ENCODE results near the gene PITRM1. TPM values are rescaled to one million over a fixed set of nuclear protein-coding genes. Genes with fewer than 3 reads are reported as not detected.

PITRM1 gene
- total RNA-seq, 6 donors from 2014 or later = 63.4 to 216 (median 77.5) TPM

- Histone ChIP-seq H3K4me3 (no peak overlapping the region), H3K27me3 (no peaks in the 10 kb centered on the region), H3K4me1 (no peaks in the 10 kb centered on the region), H3K36me3 (peaks cover 58 to 100% (median 93%) of the 10 kb centered on the region in 4 donors), H3K9me3 (no peaks in the 10 kb centered on the region), H3K27ac (no peak overlapping the region)
- ATAC-seq (ENCODE audit: low FRiP score in 2 of 2) (no peak), DNase-seq (no peak)
- WGBS, 2 donors = 96 to 97% methylated on average over 8 of the region's 8 CpGs
- TF ChIP-seq POLR2A (IDR thresholded peaks at IDR 0.05) = no peak
- TF ChIP-seq EP300 (IDR thresholded peaks at IDR 0.05) = no peak
- TF ChIP-seq, protein P1, sequence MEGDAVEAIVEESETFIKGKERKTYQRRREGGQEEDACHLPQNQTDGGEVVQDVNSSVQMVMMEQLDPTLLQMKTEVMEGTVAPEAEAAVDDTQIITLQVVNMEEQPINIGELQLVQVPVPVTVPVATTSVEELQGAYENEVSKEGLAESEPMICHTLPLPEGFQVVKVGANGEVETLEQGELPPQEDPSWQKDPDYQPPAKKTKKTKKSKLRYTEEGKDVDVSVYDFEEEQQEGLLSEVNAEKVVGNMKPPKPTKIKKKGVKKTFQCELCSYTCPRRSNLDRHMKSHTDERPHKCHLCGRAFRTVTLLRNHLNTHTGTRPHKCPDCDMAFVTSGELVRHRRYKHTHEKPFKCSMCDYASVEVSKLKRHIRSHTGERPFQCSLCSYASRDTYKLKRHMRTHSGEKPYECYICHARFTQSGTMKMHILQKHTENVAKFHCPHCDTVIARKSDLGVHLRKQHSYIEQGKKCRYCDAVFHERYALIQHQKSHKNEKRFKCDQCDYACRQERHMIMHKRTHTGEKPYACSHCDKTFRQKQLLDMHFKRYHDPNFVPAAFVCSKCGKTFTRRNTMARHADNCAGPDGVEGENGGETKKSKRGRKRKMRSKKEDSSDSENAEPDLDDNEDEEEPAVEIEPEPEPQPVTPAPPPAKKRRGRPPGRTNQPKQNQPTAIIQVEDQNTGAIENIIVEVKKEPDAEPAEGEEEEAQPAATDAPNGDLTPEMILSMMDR (IDR thresholded peaks at IDR 0.05) = no peak
- no peak for TF ChIP-seq POLR2AphosphoS5 (IDR thresholded peaks at IDR 0.05)
Observed at GRCh38 chr10:3146289-3146688, 26.3 kb downstream of the PITRM1 start.

DNA sequence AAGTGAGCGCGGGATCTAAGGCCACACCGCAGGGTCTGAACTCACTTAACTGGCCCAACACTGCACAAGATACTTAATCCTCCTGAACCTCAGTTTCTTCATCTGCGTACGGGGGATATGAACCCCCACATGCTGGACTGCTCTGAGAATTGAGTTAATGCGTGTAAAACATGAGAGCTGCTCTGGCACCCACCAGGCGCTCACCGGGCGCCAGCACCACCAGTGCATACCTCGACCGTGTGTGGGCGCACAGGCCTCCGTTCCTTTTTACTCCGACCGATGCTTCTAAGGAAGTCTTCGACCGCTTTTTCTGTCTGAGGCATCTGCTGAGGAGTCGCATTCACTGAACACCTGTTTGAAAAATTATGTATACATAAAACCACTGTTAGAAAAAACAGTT is 27.2 kb downstream of the PITRM1 start:
- Histone ChIP-seq H3K36me3 (peaks cover 58 to 100% (median 89%) of the 10 kb centered on the region in 4 donors), H3K27ac (no peak overlapping the region), H3K4me1 (no peaks in the 10 kb centered on the region), H3K4me3 (no peak overlapping the region), H3K9me3 (no peaks in the 10 kb centered on the region), H3K27me3 (no peaks in the 10 kb centered on the region)
- no peak for ATAC-seq (ENCODE audit: low FRiP score in 2 of 2)
- TF ChIP-seq POLR2A (IDR thresholded peaks at IDR 0.05) (no peak), POLR2AphosphoS5 (IDR thresholded peaks at IDR 0.05) (no peak), EP300 (IDR thresholded peaks at IDR 0.05) (no peak)
- TF ChIP-seq, protein P1 (IDR thresholded peaks at IDR 0.05) = no peak
- no peak for DNase-seq
- WGBS, 2 donors = 98% methylated on average over 18 of the region's 18 CpGs

DNA sequence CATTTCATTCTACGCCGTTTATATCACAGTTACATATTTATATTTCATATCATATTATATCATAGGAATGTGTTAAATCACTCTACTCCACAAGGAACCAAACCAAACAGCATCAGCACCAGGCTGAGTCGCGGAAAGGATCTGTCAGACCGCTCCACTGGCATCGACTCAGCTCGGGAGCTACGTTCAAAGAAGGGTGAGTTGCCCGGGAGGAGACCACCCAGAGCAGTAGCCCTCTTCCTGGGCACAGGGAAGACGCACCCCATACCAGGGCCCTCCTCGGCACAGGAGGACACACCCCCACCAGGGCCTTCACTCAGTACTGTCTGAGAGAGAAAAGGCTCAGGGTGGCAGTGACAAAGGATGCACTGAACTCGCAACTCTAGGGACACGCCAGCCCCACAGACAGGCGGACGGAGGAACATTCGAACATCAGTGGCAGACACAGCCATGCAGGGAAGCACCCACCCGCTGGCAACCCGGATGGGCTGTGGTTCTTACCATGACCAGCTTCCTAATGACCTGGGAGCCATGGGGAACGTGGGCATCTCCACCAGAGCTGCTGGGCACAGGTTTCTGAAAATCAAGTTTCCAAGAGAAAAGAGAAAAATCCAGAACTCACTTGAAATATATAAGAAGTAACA is 28.7 kb downstream of the PITRM1 start:
- WGBS, 2 donors = 94 to 96% methylated on average over 19 of the region's 19 CpGs
- H3K4me3 ChIP-seq = no peak overlapping the region
- no peaks in the 10 kb centered on the region for H3K9me3 ChIP-seq
- H3K36me3 ChIP-seq = peaks cover 54 to 100% (median 89%) of the 10 kb centered on the region in 4 donors
- TF ChIP-seq EP300 (IDR thresholded peaks at IDR 0.05) = no peak
- TF ChIP-seq POLR2AphosphoS5 (IDR thresholded peaks at IDR 0.05) = no peak
- TF ChIP-seq POLR2A (IDR thresholded peaks at IDR 0.05) = no peak
- TF ChIP-seq, protein P1 (IDR thresholded peaks at IDR 0.05) = no peak
- ATAC-seq (ENCODE audit: low FRiP score in 2 of 2) (no peak), DNase-seq (no peak)
- no peaks in the 10 kb centered on the region for H3K27me3 ChIP-seq
- no peaks in the 10 kb centered on the region for H3K4me1 ChIP-seq
- no peak overlapping the region for H3K27ac ChIP-seq

DNA sequence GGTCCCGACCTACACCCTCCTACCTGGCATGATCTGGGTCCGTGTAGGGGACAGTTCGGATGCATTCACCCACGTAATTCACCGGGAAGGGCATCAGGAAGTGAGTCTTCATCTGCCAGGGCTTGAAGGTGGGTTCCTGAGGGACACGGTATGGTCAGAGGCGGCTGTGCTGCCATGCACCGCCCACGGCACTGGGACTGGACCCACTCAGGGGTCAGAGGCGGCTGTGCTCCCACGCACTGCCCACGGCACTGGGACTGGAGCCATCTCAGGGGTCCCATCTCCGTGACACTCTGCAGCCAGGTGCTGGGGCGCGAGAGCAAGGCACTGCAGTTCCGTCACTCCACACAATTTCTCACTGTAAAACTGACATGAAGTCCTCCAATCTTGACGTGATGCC is 29.2 kb downstream of the PITRM1 start:
- ATAC-seq (ENCODE audit: low FRiP score in 2 of 2) = peak in 1 of 2 donors; percentile 23
- peaks cover 54 to 100% (median 89%) of the 10 kb centered on the region in 4 donors for H3K36me3 ChIP-seq
- DNase-seq = peak in 1 of 2 donors; percentile 72
- H3K27me3 ChIP-seq = no peaks in the 10 kb centered on the region
- no peaks in the 10 kb centered on the region for H3K9me3 ChIP-seq
- TF ChIP-seq POLR2AphosphoS5 (IDR thresholded peaks at IDR 0.05) (no peak), POLR2A (IDR thresholded peaks at IDR 0.05) (no peak), EP300 (IDR thresholded peaks at IDR 0.05) (no peak)
- TF ChIP-seq, protein P1 (IDR thresholded peaks at IDR 0.05) = no peak
- no peaks in the 10 kb centered on the region for H3K4me1 ChIP-seq
- no peak overlapping the region for H3K27ac ChIP-seq
- H3K4me3 ChIP-seq = no peak overlapping the region
- WGBS, 2 donors = 89 to 96% methylated on average over 17 of the region's 17 CpGs

Measured in upper lobe of left lung (tissue), 6 donors.